GM19455 (cell line): ENCODE measurements around the gene SLC13A4.
A peak's percentile ranks its signal among the peaks of the same experiment; 100 is the strongest.
"Not testable (repeated sequence)": the region's sequence is repeated elsewhere in the genome, so short reads cannot be mapped to it uniquely, and the experiment has no call there.

ENCODE experiments used
- ATAC-seq: cut with Tn5 transposase; IDR thresholded peaks from one replicate; pipeline ENCODE4 v1.9.1; 2021; ENCODE audit not compliant: unreplicated experiment

The SLC13A4 gene

GRCh38 chr7:135666846-135667245 lies 61.1 kb downstream of the SLC13A4 start:
- no peak for ATAC-seq

GRCh38 chr7:135666156-135666555 lies 61.8 kb downstream of the SLC13A4 start:
- ATAC-seq, result no peak

- ATAC-seq, result no peak
These were observed 62.9 kb downstream of the SLC13A4 start for GRCh38 chr7:135665042-135665441.

GRCh38 chr7:135664046-135664589 lies 63.9 kb downstream of the SLC13A4 start:
- no peak for ATAC-seq

- ATAC-seq, result peak; percentile 97
These were observed 65.4 kb downstream of the SLC13A4 start, which contains the start of gene STMP1 for GRCh38 chr7:135662373-135663114. TSS of gene STMP1 (plus strand) at chr7:135662514.

GRCh38 chr7:135662123-135662372 lies 65.9 kb downstream of the SLC13A4 start:
- no peak for ATAC-seq

GRCh38 chr7:135661311-135662122 lies 66.5 kb downstream of the SLC13A4 start:
- no peak for ATAC-seq

- no peak for ATAC-seq
These were observed 68.7 kb downstream of the SLC13A4 start for GRCh38 chr7:135659159-135659846.

- no peak for ATAC-seq
These were observed 69.4 kb downstream of the SLC13A4 start for GRCh38 chr7:135658564-135658963.

GRCh38 chr7:135653340-135654080 lies 74.5 kb downstream of the SLC13A4 start:
- ATAC-seq, result no peak

GRCh38 chr7:135650831-135651573 lies 77.0 kb downstream of the SLC13A4 start:
- ATAC-seq, result no peak

- ATAC-seq, result no peak
These were observed 79.8 kb downstream of the SLC13A4 start for GRCh38 chr7:135648235-135648634.

- ATAC-seq, result no peak
These were observed 80.2 kb downstream of the SLC13A4 start for GRCh38 chr7:135647755-135648154.

GRCh38 chr7:135645296-135645904 lies 82.6 kb downstream of the SLC13A4 start:
- no peak for ATAC-seq

- no peak for ATAC-seq
These were observed 83.3 kb downstream of the SLC13A4 start for GRCh38 chr7:135644729-135645128.

GRCh38 chr7:135644154-135644553 lies 83.8 kb downstream of the SLC13A4 start:
- no peak for ATAC-seq

- ATAC-seq, result not testable (repeated sequence)
These were observed 88.3 kb downstream of the SLC13A4 start for GRCh38 chr7:135639690-135640089.

GRCh38 chr7:135634191-135634878 lies 93.7 kb downstream of the SLC13A4 start:
- ATAC-seq, result no peak
